Activated naive CD4-positive, alpha-beta T cell treated with Interleukin-2 at 50 U/mL for 16 hours (primary cell): ENCODE results near the gene SLC25A27.
A peak's percentile ranks its signal among the peaks of the same experiment; 100 is the strongest.
"Not testable (repeated sequence)": the region's sequence is repeated elsewhere in the genome, so short reads cannot be mapped to it uniquely, and the experiment has no call there.

Experiments used
- DNase-seq: peaks from one replicate; pipeline ENCODE4 v3.0.0-alpha.2; 2020

Gene SLC25A27

DNA sequence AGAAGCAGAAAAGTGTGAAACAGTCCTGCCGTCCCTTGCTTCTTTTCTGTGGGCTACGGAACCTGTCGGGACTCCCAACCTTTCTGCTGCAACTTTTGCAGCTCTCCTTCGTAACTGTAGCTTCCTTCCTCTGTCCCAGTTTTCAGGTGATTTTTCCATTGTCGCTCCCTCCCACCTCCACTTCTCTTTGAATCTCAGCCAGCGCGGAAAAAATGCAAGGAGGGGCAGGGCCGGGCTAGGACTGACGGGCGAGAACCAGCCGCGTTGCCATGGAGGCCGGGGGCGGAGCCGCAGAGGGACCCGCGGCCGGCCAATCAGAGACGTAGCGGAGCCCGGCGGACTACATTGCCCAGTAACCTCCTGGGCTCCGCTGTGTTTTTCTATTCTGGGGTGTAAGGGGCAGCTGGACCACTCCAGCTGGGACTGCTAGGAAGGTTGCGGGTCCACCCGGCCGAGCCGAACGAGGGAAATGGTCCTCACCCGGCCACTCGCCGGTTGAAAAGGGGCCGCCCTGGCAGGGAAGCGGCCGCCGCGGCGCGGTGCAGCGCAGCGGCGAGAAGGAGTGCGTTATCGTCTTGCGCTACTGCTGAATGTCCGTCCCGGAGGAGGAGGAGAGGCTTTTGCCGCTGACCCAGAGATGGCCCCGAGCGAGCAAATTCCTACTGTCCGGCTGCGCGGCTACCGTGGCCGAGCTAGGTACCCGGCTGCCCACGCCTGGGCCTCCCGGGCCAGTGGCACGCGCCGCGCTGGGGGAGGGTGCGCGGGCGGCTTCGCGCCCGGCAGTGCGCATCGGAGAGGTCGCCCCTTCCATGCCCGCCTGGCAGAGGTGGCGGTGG lies at the start of gene SLC25A27, which contains the start of gene CYP39A1:
Gene SLC25A27 (plus strand): TSS at position 373 of the 836 bp plus-strand sequence. CDS start 218 bp downstream, at position 591.
Gene CYP39A1 (minus strand): TSS at position 216 of the 836 bp plus-strand sequence. CDS start 236 bp downstream, outside the sequence.
- DNase-seq: peak; percentile 83

DNA sequence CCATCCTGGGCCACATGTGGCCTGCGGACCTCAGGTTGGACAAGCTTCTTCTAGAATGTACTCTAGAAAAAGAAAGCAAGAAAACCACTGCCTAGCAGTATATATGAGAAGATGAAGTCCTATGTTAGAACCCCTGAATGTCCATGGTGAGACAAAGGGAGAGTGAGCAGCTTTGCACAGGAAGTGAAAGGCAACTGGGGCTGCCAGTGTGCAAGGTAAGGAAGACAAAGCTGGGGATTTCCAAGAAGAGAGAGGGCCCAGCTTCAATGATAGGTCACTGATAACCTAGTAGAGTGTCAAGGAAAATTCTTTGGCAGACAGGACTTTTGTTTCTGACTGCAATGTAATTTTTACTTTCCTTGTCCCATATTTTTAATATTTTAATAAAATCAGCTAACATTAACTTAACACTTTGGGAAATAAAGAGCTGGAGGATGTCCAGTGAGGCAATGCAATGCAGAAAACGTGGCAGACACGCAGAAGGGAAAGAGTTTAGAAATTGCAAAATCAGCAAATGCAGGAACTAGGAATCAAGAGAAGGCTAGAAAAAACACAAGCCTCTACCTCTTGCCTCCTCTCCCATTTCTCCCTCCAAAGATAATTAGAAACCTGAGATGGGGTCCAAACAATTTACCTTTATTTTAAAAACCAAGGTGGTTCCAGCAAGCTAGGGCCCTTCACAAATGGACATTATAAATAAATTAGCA lies 47.5 kb upstream of the SLC25A27 start:
- DNase-seq: no peak

DNA sequence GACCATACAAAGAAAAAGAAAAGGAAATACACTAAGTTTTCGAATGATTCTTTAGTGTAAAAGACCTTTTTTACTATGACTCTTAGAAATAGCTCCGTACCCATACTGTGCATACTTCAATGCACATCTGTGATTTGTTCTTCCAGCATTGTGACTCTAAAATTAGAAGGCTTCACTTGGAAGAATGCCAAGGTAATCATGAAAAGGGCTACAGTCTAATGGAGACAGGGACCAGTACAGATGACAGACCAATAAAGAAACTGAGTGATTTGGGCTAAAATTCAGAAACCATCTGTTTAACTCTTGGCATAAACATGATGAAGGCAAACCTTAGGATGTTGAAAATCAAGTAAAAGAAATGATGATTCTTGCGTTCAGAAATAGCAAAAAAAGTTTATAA lies 46.4 kb upstream of the SLC25A27 start:
- DNase-seq: no peak

GRCh38 chr6:46610862-46611553 lies 41.8 kb upstream of the SLC25A27 start:
- no peak for DNase-seq

DNA sequence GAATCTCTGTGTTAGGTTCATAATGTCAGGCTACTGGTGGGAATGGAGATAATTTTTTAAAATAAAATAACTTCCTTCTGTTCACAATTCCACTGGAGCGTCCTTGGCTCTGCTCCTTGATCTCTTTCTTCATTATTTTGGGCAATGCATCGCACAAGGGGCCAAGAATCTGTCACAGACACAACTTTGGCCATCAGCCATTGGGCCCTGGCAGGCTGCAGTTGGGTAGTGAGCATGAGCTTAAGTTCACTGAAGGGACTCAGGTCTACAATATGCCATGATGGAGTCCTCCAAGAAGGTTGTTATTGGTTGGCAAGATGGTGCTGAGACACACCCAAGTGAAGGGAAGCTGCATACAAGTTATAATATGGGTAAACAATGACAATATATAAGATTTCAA lies 40.1 kb upstream of the SLC25A27 start:
- DNase-seq: no peak

- no peak for DNase-seq
Measured at GRCh38 chr6:46618726-46619125, 34.0 kb upstream of the SLC25A27 start.

DNA sequence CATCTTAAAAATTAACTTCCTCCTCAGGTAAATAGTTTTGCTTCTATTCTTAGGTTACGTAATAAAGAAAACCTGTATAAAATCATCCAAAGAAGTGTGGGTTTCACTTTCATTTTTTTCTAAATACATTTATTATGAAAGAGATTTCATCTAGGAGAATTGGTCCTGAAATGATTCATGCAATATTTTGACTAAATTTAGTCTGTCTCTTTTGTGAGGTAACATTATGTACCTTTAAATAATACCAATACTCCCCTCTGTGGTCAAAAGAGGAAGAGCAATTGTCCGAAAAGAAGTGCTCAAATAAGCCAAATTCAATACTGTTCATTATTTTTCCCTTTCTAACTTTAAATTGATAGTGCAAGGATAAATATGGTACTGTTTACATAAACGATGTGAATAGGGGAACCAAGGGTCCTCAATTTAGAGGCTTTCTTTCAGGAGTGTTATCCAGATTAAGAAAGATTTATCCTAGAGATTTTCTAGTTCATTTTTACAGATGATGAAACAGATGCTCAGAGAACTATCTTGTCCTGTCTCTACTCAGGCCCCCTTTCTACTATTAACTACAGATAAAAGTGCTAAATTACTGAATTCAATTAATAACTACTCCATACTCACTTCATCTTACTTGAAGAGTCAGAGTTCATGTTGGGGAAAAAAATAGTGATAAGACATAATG lies 26.4 kb upstream of the SLC25A27 start:
- no peak for DNase-seq

DNA sequence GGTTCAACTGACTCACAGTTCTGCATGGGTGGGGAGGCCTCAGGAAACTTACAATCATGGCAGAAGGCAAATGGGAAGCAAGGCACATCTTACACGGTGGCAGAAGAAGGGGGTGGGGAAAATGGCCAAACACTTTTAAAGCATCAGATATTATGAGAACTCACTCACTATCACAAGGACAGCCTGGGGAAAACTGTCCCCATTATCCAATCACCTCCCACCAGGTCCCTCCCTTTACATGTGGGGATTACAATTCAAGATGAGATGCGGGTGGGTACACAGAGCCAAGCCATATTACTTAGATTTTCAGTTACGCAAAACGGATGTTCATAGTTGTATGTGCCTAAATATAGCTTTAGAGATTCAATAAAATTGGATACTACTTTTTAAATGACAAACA lies 25.8 kb upstream of the SLC25A27 start:
- DNase-seq: no peak

GRCh38 chr6:46628498-46628897 lies 24.3 kb upstream of the SLC25A27 start:
- DNase-seq: no peak

GRCh38 chr6:46628976-46629375 lies 23.8 kb upstream of the SLC25A27 start:
- no peak for DNase-seq

DNA sequence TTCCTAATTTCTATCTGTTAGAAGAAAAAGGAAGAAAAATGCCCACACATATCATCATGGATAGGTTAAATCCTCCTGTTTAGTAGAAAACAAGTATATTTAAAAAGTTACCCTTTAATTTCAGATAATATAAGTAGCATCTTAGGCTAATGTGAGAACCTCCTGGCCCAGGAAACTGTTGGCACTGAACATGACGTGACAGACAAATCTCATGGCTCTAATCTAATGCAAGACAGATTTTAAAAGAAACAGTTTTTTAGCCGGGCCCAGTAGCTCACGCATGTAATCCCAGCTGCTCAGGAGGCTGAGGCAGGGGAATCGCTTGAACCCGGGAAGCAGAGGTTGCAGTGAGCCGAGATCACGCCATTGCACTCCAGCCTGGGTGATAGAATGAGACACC lies 23.1 kb upstream of the SLC25A27 start:
- no peak for DNase-seq

DNA sequence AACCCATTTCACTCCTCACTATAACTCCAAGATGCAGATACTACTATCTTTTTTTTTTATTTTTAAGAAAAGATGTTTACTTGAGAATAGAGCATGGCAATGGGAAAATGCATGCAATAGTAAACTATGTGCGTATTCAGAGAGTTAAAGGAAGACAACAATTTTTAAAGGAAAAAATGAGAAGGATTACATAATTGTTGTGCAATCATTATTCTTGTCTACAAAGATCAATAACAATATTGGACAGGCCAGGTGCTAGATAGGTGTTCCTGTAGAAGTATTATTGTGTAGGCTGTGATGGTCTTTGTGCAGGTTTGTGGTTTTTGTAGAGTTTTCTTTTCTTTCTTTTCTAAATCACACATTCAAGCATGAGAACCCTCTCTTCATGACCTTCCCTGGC lies 20.7 kb upstream of the SLC25A27 start:
- DNase-seq: no peak

DNA sequence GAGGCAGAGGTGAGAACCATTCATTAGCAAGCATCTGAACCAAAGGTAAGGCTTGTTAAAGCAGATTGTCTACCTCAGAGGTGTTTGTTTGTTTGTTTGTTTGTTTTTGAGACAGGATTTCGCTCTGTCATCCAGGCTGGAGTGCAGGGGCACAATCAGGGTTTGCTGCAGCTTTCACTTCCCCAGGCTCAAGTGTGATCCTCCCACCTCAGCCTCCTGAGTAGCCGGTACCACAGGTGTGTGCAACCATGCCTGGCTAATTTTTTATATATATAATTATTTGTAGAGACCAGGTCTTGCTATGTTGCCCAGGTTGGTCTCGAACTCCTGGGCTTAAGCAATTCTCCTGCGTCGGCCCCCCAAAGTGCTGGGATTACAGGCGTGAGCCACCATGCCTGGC lies 17.3 kb upstream of the SLC25A27 start:
- no peak for DNase-seq

GRCh38 chr6:46637145-46637544 lies 15.6 kb upstream of the SLC25A27 start:
- no peak for DNase-seq

DNA sequence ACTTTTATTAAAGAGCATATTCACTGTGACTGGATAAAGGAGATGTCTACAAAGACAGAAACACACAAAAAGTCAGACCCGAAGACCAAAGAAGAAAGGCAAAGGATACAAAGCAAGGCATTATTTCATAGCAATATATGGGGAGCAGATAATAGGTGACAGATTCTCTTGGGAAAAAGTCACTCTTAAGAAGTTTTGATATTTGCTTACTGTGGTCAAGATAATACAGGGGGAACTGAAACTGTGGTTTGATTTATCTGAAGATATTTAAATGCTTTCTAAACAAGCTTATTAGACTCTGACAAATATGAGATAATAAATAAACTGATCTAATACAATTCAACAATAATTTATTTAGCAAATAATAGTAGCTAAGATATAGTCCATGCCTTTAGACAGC lies 14.8 kb upstream of the SLC25A27 start:
- DNase-seq: no peak

GRCh38 chr6:46638650-46639049 lies 14.1 kb upstream of the SLC25A27 start:
- no peak for DNase-seq

- DNase-seq: no peak
Measured at GRCh38 chr6:46642928-46643751, 9.6 kb upstream of the SLC25A27 start.

DNA sequence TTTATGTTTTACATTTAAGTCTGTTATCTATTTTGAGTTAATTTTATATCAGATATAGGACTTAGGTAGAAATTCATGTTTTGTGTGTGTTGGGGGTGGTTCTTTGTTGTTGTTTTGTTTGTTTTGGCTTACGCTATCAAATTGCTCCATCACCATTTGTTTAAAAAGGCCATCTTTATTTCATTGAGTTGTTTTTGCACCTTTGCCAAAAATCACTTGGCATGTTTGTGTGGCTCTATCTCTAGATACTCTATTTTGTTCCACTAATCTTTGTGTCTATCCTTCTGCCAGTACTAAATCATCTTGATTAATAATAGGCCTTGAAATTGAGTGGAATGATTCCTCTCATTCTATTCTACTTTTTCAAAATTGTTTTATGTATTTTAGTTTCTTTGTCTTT lies 7.5 kb upstream of the SLC25A27 start:
- no peak for DNase-seq

GRCh38 chr6:46648108-46648507 lies 4.7 kb upstream of the SLC25A27 start:
- DNase-seq: not testable (repeated sequence)

DNA sequence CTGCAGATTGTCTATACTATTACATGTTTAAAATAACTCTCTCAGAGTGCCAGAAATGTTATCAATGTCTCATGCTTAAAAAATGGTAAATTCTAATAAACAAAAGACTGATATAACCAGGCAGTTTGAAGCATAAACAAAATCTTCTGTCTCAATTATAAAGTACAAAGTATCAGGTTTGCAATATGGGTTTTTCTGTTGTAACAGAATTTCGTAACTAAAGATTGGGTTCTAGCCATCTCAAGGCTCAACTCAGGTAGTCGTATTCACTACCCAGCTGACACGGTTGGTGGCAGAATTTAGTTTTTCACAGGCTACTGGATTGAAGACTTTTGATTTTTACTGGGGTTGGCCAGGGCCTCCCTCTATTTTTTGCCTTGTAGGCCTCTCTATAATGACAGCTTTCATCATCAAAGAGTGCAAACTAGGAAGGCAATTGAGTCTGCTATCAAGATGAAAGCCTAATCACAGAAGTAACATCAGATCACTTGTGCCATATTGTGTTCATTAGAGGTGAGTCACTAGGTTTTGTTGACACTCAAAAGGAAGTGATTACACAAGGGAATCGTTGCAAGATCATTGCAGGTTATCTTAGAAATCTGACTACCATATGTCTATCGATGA lies 3.8 kb upstream of the SLC25A27 start:
- DNase-seq: no peak

- no peak for DNase-seq
Measured at GRCh38 chr6:46651006-46651405, 1.8 kb upstream of the SLC25A27 start.

- no peak for DNase-seq
Measured at GRCh38 chr6:46651816-46652215, 959 bp upstream of the SLC25A27 start.
